GM12878 (cell line): ENCODE results near the gene ZNF467. TPM values are rescaled to one million over a fixed set of nuclear protein-coding genes. Genes with fewer than 3 reads are reported as not detected.

Source experiments
- ATAC-seq: fragments of 200-7000 bp; cut with Tn5 transposase; 3 replicates; pipeline ENCODE4 v1.9.1; 2020; ENCODE audit warnings: mild to moderate bottlenecking, moderate library complexity
- BruUV-seq: library from RNA; stranded (reverse); fragments of 400-500 nt; replicated peaks from 2 replicates; lab custom pipeline; 2021; lab: Mats Ljungman, UMichigan
- CTCF ChIA-PET: fragments of 300-600 bp; sonication (Branson Sonifier 250); formaldehyde crosslinking; extraction: SDS; loops from one replicate; lab custom pipeline; 2021; ENCODE audit warnings: inconsistent platforms; lab: Yijun Ruan, JAX
- POLR2A ChIA-PET: fragments of 350-600 bp; formaldehyde crosslinking; extraction: SDS; loops from one replicate; lab custom pipeline; 2021; ENCODE audit warnings: inconsistent platforms; lab: Charles Lee
- RAD21 ChIA-PET: fragments of 300-600 bp; sonication (Branson Sonifier 250); formaldehyde crosslinking; loops from one replicate; lab custom pipeline; 2023; ENCODE audit warnings: antibody characterized with exemption; ENCODE audit not compliant: unreplicated experiment; lab: Charles Lee
- SMC1A ChIA-PET: fragments of 300-600 bp; sonication (Branson Sonifier 250); formaldehyde crosslinking; loops from one replicate; lab custom pipeline; 2023; ENCODE audit not compliant: unreplicated experiment, uncharacterized antibody; lab: Charles Lee
- DNase-seq: peaks from one replicate; pipeline ENCODE4 v3.0.0-alpha.2; 2011; ENCODE audit warnings: low read depth, low spot score
- FAIRE-seq: peaks from 3 replicates; lab custom pipeline; 2011; peaks lifted over from hg19 to GRCh38; lab: Jason Lieb, UNC
- H2AFZ ChIP-seq: 2 replicates; pipeline ENCODE4 v1.6.0; 2011; ENCODE audit warnings: low read depth, low read length, control low read depth; ENCODE audit not compliant: control insufficient read depth
- H3K27ac ChIP-seq: 2 replicates; pipeline ENCODE4 v1.5.1; 2011; ENCODE audit warnings: control low read depth; ENCODE audit not compliant: control insufficient read depth, insufficient read depth
- H3K27me3 ChIP-seq, 2 experiments: replicated peaks in 1 of 2; 2 replicates each; pipeline versions ENCODE4 v1.6.0 to v1.6.1; 2011; ENCODE audit warnings: low read length in 1 of 2; ENCODE audit not compliant: control insufficient read depth in 2 of 2, insufficient read depth in 2 of 2
- H3K36me3 ChIP-seq, 2 experiments: 2 replicates each; pipeline ENCODE4 v1.5.1; 2011; ENCODE audit warnings: low read length in 1 of 2; ENCODE audit not compliant: control insufficient read depth in 2 of 2, insufficient read depth in 2 of 2
- H3K4me1 ChIP-seq: 2 replicates; pipeline ENCODE4 v1.6.1; 2011; ENCODE audit warnings: mild to moderate bottlenecking, low read length, moderate library complexity, mixed read lengths; ENCODE audit not compliant: control insufficient read depth, insufficient read depth
- H3K4me2 ChIP-seq: 2 replicates; pipeline ENCODE4 v1.6.0; 2011; ENCODE audit warnings: control low read depth; ENCODE audit not compliant: control insufficient read depth, insufficient read depth
- H3K4me3 ChIP-seq: fragments of 200-600 bp; sonication (generic); 2 replicates; pipeline ENCODE4 v1.5.1; 2016
- H3K79me2 ChIP-seq: 2 replicates; pipeline ENCODE4 v1.6.0; 2011; ENCODE audit warnings: low read length; ENCODE audit not compliant: control insufficient read depth, insufficient read depth
- H3K9ac ChIP-seq: 2 replicates; pipeline ENCODE4 v1.8.0; 2011; ENCODE audit warnings: low read length, control low read depth, mixed read lengths; ENCODE audit not compliant: control insufficient read depth, insufficient read depth
- H3K9me3 ChIP-seq: replicated peaks from 3 replicates; pipeline ENCODE4 v1.5.1; 2011; ENCODE audit warnings: mild to moderate bottlenecking, low read length; ENCODE audit not compliant: control insufficient read depth, insufficient read depth
- H4K20me1 ChIP-seq: 2 replicates; pipeline ENCODE4 v1.6.0; 2011; ENCODE audit not compliant: control insufficient read depth, insufficient read depth
- ATF7 ChIP-seq: fragments of 450-650 bp; IDR thresholded peaks from 2 replicates; pipeline ENCODE4 v1.6.1; 2016; ENCODE audit warnings: low read depth, mild to moderate bottlenecking
- HCFC1 ChIP-seq: fragments of 150-350 bp; IDR thresholded peaks from 2 replicates; pipeline ENCODE4 v1.6.1; 2014; ENCODE audit warnings: low read length
- IKZF2 ChIP-seq, 2 experiments: fragments of 450-650 bp; IDR thresholded peaks; 2 replicates each; pipeline ENCODE4 v1.6.1; 2017; ENCODE audit warnings: mild to moderate bottlenecking in 2 of 2, moderate library complexity in 2 of 2
- MYB ChIP-seq: fragments of 150-350 bp; IDR thresholded peaks from 2 replicates; pipeline ENCODE4 v1.6.1; 2014; ENCODE audit warnings: mild to moderate bottlenecking, low read depth, low read length, borderline replicate concordance
- POLR2AphosphoS5 ChIP-seq: IDR thresholded peaks from 2 replicates; pipeline ENCODE4 v1.6.1; 2011; ENCODE audit warnings: mild to moderate bottlenecking, low read length, inconsistent platforms
- SIN3A ChIP-seq: IDR thresholded peaks from 2 replicates; pipeline ENCODE4 v1.6.1; 2012; ENCODE audit warnings: low read depth, low read length, improper control_type of control experiment
- SUPT20H ChIP-seq: IDR thresholded peaks from 2 replicates; pipeline ENCODE4 v1.6.1; 2011; ENCODE audit warnings: low read depth, mild to moderate bottlenecking, low read length, moderate library complexity, borderline replicate concordance; ENCODE audit not compliant: control insufficient read depth
- WGBS: methylation state at CpG from one replicate; pipeline ENCODE4 v1.1.6; 2016; ENCODE audit warnings: low lambda C conversion rate; ENCODE audit not compliant: insufficient replicate concordance, insufficient coverage; ENCODE audit errors: missing lambda C conversion rate; 5-methylcytosine and 5-hydroxymethylcytosine counted together
- in situ Hi-C: fragments of 300-500 bp; cut with MboI; formaldehyde crosslinking; loops from 9 replicates; pipeline ENCODE4 v1.14.3; 2018; ENCODE audit warnings: mixed read lengths
- intact Hi-C: fragments of 100-400 bp; cut with micrococcal nuclease; formaldehyde crosslinking; loops from one replicate; pipeline ENCODE4 v1.14.2; 2022; ENCODE audit not compliant: unreplicated experiment
- polyA plus RNA-seq, 11 experiments: library from polyadenylated mRNA; depleted of rRNA in 4 of 11; unstranded in 6 of 11; stranded (reverse) in 5 of 11; fragments of >200 nt; fragmentation: Nextera tagmentation in 4 of 11; fragmentation: Illumina TruSeq in 1 of 11; extraction: Ambion mirVana in 4 of 11; extraction: Trizol in 1 of 11; gene quantifications; 1 replicate in 1 of 11; 2 replicates in 10 of 11; pipeline versions ENCODE4 v1.2.1 to v1.2.3, GENCODE V29; 2011 to 2016; ENCODE audit warnings: inconsistent platforms in 2 of 11, missing spikeins in 2 of 11, low read depth in 1 of 11
- total RNA-seq, 4 experiments: library from RNA; depleted of rRNA in 3 of 4; stranded (reverse); fragments of >200 nt in 3 of 4; fragmentation: Illumina TruSeq in 1 of 4; extraction: Trizol in 1 of 4; gene quantifications; 2 replicates each; pipeline versions ENCODE4 v1.2.1 to v1.2.3, GENCODE V29; 2013 to 2021
- TF ChIP-seq, protein P1 (sequence below): fragments of 450-650 bp; IDR thresholded peaks from 2 replicates; pipeline ENCODE4 v1.6.1; 2018; ENCODE audit warnings: mild to moderate bottlenecking, low read depth, moderate library complexity; ENCODE audit not compliant: partially characterized antibody
- TF ChIP-seq, protein P2 (sequence below): IDR thresholded peaks from 2 replicates; pipeline ENCODE4 v1.6.1; 2012; ENCODE audit warnings: low read depth, low read length, improper control_type of control experiment
- TF ChIP-seq, protein P3 (sequence below): fragments of 450-650 bp; IDR thresholded peaks from 2 replicates; pipeline ENCODE4 v1.6.1; 2017; ENCODE audit warnings: mild to moderate bottlenecking, moderate library complexity
- TF ChIP-seq, protein P4 (sequence below): IDR thresholded peaks from 2 replicates; pipeline ENCODE4 v1.6.1; 2011; ENCODE audit warnings: borderline replicate concordance, low read depth, mild to moderate bottlenecking, moderate library complexity, mixed read lengths, low read length; ENCODE audit not compliant: insufficient read depth; ENCODE audit errors: extremely low read length
- TF ChIP-seq, protein P5 (sequence below): fragments of 450-650 bp; IDR thresholded peaks from 2 replicates; pipeline ENCODE4 v1.6.1; 2014; ENCODE audit warnings: mild to moderate bottlenecking

ZNF467 gene
- total and polyA plus RNA-seq, 10 of the 15 experiments (the other 5 are each of a cell fraction or from before 2014, with no cell fraction given), result not detected

DNA sequence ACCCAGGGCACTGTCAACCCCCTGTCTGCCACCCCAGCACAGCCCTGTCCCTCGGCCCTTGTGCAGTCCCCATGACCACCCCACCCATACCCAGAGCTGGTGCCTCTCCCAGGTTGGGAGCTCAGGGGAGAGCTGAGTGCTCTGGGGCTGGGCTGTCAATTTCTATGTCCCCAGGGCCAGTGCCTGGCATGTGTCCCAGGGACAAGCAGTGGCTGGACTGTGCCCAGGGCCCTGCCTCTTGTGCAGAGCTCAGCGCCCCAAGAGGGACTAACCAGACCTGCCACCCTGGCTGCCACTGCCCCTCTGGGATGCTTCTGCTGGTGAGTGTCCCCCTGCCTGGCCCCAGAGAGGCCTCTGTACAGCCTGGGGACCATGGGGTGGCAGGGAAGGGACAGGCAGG lies 35.8 kb upstream of the ZNF467 start (continued):
- TF ChIP-seq, protein P1, sequence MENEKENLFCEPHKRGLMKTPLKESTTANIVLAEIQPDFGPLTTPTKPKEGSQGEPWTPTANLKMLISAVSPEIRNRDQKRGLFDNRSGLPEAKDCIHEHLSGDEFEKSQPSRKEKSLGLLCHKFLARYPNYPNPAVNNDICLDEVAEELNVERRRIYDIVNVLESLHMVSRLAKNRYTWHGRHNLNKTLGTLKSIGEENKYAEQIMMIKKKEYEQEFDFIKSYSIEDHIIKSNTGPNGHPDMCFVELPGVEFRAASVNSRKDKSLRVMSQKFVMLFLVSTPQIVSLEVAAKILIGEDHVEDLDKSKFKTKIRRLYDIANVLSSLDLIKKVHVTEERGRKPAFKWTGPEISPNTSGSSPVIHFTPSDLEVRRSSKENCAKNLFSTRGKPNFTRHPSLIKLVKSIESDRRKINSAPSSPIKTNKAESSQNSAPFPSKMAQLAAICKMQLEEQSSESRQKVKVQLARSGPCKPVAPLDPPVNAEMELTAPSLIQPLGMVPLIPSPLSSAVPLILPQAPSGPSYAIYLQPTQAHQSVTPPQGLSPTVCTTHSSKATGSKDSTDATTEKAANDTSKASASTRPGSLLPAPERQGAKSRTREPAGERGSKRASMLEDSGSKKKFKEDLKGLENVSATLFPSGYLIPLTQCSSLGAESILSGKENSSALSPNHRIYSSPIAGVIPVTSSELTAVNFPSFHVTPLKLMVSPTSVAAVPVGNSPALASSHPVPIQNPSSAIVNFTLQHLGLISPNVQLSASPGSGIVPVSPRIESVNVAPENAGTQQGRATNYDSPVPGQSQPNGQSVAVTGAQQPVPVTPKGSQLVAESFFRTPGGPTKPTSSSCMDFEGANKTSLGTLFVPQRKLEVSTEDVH, result no peak
- TF ChIP-seq SIN3A (no peak), MYB (no peak), POLR2AphosphoS5 (no peak), ATF7 (no peak)
- TF ChIP-seq, protein P2, sequence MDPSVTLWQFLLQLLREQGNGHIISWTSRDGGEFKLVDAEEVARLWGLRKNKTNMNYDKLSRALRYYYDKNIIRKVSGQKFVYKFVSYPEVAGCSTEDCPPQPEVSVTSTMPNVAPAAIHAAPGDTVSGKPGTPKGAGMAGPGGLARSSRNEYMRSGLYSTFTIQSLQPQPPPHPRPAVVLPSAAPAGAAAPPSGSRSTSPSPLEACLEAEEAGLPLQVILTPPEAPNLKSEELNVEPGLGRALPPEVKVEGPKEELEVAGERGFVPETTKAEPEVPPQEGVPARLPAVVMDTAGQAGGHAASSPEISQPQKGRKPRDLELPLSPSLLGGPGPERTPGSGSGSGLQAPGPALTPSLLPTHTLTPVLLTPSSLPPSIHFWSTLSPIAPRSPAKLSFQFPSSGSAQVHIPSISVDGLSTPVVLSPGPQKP, result no peak
- TF ChIP-seq, all 136 proteins: peak for 0

DNA sequence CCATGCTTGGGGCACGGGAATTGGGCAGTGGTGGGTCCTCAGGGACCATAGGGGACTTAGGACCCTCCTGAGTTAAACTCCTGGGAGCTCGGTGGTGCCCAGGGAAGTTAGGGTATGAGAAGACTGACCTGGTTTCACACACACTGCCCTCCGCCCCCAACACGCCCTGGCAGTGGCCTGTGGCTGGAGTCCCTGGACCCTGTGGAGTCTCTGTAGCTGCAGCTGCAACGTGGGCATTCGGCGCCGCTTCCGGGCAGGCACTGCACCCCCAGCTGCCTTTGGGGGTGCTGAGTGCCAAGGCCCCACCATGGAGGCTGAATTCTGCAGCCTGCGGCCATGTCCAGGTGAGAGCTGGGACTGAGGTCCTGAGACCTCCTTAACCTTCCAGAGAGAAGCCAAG lies 34.9 kb upstream of the ZNF467 start:
- WGBS, result 34% methylated on average over 10 of the region's 10 CpGs
- Histone ChIP-seq H3K36me3 (no peaks in the 10 kb centered on the region), H3K4me3 (no peak overlapping the region), H4K20me1 (no peaks in the 10 kb centered on the region), H3K9me3 (no peaks in the 10 kb centered on the region), H2AFZ (no peak overlapping the region), H3K27me3 (no peaks in the 10 kb centered on the region), H3K79me2 (no peaks in the 10 kb centered on the region), H3K4me2 (no peak overlapping the region), H3K27ac (no peak overlapping the region), H3K4me1 (no peaks in the 10 kb centered on the region), H3K9ac (no peak overlapping the region)
- CTCF ChIA-PET, result no interaction called here
- in situ Hi-C loops (no loop called here), intact Hi-C loops (no loop called here)
- ATAC-seq (no peak), FAIRE-seq (no peak), DNase-seq (no peak)
- BruUV-seq, result no TSS peak
- RAD21 ChIA-PET, result no interaction called here
- SMC1A ChIA-PET, result no interaction called here
- POLR2A ChIA-PET, result no interaction called here
- TF ChIP-seq, protein P3, sequence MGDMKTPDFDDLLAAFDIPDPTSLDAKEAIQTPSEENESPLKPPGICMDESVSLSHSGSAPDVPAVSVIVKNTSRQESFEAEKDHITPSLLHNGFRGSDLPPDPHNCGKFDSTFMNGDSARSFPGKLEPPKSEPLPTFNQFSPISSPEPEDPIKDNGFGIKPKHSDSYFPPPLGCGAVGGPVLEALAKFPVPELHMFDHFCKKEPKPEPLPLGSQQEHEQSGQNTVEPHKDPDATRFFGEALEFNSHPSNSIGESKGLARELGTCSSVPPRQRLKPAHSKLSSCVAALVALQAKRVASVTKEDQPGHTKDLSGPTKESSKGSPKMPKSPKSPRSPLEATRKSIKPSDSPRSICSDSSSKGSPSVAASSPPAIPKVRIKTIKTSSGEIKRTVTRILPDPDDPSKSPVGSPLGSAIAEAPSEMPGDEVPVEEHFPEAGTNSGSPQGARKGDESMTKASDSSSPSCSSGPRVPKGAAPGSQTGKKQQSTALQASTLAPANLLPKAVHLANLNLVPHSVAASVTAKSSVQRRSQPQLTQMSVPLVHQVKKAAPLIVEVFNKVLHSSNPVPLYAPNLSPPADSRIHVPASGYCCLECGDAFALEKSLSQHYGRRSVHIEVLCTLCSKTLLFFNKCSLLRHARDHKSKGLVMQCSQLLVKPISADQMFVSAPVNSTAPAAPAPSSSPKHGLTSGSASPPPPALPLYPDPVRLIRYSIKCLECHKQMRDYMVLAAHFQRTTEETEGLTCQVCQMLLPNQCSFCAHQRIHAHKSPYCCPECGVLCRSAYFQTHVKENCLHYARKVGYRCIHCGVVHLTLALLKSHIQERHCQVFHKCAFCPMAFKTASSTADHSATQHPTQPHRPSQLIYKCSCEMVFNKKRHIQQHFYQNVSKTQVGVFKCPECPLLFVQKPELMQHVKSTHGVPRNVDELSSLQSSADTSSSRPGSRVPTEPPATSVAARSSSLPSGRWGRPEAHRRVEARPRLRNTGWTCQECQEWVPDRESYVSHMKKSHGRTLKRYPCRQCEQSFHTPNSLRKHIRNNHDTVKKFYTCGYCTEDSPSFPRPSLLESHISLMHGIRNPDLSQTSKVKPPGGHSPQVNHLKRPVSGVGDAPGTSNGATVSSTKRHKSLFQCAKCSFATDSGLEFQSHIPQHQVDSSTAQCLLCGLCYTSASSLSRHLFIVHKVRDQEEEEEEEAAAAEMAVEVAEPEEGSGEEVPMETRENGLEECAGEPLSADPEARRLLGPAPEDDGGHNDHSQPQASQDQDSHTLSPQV, result no peak
- TF ChIP-seq, protein P4, sequence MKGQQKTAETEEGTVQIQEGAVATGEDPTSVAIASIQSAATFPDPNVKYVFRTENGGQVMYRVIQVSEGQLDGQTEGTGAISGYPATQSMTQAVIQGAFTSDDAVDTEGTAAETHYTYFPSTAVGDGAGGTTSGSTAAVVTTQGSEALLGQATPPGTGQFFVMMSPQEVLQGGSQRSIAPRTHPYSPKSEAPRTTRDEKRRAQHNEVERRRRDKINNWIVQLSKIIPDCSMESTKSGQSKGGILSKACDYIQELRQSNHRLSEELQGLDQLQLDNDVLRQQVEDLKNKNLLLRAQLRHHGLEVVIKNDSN, result no peak
- TF ChIP-seq SUPT20H (no peak), HCFC1 (no peak), IKZF2 (IDR thresholded peaks at IDR 0.05) (no peak)
- TF ChIP-seq, protein P5, sequence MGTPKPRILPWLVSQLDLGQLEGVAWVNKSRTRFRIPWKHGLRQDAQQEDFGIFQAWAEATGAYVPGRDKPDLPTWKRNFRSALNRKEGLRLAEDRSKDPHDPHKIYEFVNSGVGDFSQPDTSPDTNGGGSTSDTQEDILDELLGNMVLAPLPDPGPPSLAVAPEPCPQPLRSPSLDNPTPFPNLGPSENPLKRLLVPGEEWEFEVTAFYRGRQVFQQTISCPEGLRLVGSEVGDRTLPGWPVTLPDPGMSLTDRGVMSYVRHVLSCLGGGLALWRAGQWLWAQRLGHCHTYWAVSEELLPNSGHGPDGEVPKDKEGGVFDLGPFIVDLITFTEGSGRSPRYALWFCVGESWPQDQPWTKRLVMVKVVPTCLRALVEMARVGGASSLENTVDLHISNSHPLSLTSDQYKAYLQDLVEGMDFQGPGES, result no peak
